CD4-positive, CD25-positive, alpha-beta regulatory T cell (primary cell): ENCODE data around the gene ANGPTL4. TPM values are rescaled to one million over a fixed set of nuclear protein-coding genes. Genes with fewer than 3 reads are reported as not detected.
"Not testable (repeated sequence)": the region's sequence is repeated elsewhere in the genome, so short reads cannot be mapped to it uniquely, and the experiment has no call there.

Experiments used
- ATAC-seq, 2 donors: fragments of 150-1000 bp; cut with Tn5 transposase; one replicate each; pipeline ENCODE4 v1.10.0; 2021; ENCODE audit warnings: low read depth in 2 of 2, moderate number of reproducible peaks in 2 of 2, moderate library complexity in 1 of 2
- DNase-seq, 3 donors: peaks; one replicate each; pipeline versions ENCODE4 v3.0.0 to v3.0.0-alpha.2; 2012 to 2022; ENCODE audit warnings: mixed read lengths in 1 of 3
- H3K27ac ChIP-seq: one replicate; pipeline ENCODE4 v1.7.0; 2013; ENCODE audit warnings: mild to moderate bottlenecking, low read length; ENCODE audit not compliant: insufficient read depth, poor library complexity, severe bottlenecking
- H3K27me3 ChIP-seq: one replicate; pipeline ENCODE4 v1.7.0; 2013; ENCODE audit warnings: low read length; ENCODE audit not compliant: control insufficient read depth, insufficient read depth
- H3K36me3 ChIP-seq: one replicate; pipeline ENCODE4 v1.7.0; 2013; ENCODE audit warnings: mild to moderate bottlenecking, low read length, moderate library complexity; ENCODE audit not compliant: control insufficient read depth, insufficient read depth
- H3K4me1 ChIP-seq: 2 replicates; pipeline ENCODE4 v1.7.0; 2013; ENCODE audit warnings: mild to moderate bottlenecking, low read length; ENCODE audit not compliant: insufficient read depth, control insufficient read depth, poor library complexity, severe bottlenecking
- H3K4me3 ChIP-seq: one replicate; pipeline ENCODE4 v1.7.0; 2013; ENCODE audit warnings: low read depth, mild to moderate bottlenecking, low read length, moderate library complexity
- H3K9me3 ChIP-seq, 2 experiments: 1 replicate in 1 of 2; 2 replicates in 1 of 2; pipeline ENCODE4 v1.7.0; 2013; ENCODE audit warnings: low read length in 2 of 2, mild to moderate bottlenecking in 1 of 2, moderate library complexity in 1 of 2; ENCODE audit not compliant: control insufficient read depth in 2 of 2
- H3K27ac Mint-ChIP-seq, 3 donors: one replicate each; pipeline ENCODE4 v1.8.0; 2020 to 2022; ENCODE audit warnings: mild to moderate bottlenecking in 3 of 3, mixed read lengths in 3 of 3, moderate library complexity in 2 of 3
- H3K27me3 Mint-ChIP-seq: one replicate; pipeline ENCODE4 v1.8.0; 2022; ENCODE audit warnings: mild to moderate bottlenecking, mixed read lengths
- H3K36me3 Mint-ChIP-seq: one replicate; pipeline ENCODE4 v1.8.0; 2020; ENCODE audit warnings: mixed read lengths
- H3K4me1 Mint-ChIP-seq, 4 donors: one replicate each; pipeline ENCODE4 v1.8.0; 2020 to 2022; ENCODE audit warnings: mixed read lengths in 4 of 4, mild to moderate bottlenecking in 1 of 4
- H3K4me3 Mint-ChIP-seq, 4 donors: one replicate each; pipeline ENCODE4 v1.8.0; 2020 to 2022; ENCODE audit warnings: mild to moderate bottlenecking in 4 of 4, mixed read lengths in 4 of 4, moderate library complexity in 3 of 4
- H3K9me3 Mint-ChIP-seq, 7 donors: one replicate each; pipeline ENCODE4 v1.8.0; 2020 to 2022; ENCODE audit warnings: mixed read lengths in 7 of 7, mild to moderate bottlenecking in 3 of 7, moderate library complexity in 2 of 7
- polyA plus RNA-seq, 4 donors: library from polyadenylated mRNA; unstranded; fragments of 300-500 nt; fragmentation: Illumina TruSeq; gene quantifications; one replicate each; pipeline ENCODE4 v1.2.3, GENCODE V29; 2021
- total RNA-seq: library from RNA; stranded (reverse); gene quantifications from one replicate; pipeline ENCODE4 v1.2.3, GENCODE V29; 2022

The ANGPTL4 gene
- total and polyA plus RNA-seq, 5 donors from 2014 or later = not detected

DNA sequence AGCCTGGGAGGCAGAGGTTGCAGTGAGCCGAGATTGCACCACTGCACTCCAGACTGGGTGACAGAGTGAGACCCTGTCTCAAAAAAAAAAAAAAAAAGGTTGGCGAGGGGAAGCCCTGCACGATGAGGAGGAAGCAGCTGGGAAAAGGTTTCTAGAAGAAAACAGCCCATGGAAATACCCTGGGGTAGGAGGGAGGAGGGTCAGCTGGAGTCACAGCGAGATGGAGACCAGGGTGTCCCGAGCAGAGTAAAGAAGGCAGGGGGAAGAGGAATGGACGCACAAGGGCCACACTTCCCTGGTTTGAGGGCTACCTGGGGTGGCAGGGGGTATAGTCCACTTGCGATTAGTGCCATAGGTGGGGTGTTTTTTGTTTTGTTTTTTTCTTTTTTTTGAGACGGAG, 27.3 kb upstream of the ANGPTL4 start:
- Histone ChIP-seq H3K36me3 (no peaks in the 10 kb centered on the region), H3K27me3 (no peaks in the 10 kb centered on the region), H3K4me3 (no peak overlapping the region), H3K9me3 (no peaks in the 10 kb centered on the region), H3K4me1 (peaks cover 20% of the 10 kb centered on the region), H3K27ac (no peak overlapping the region)
- H3K36me3 Mint-ChIP-seq = peaks cover 3% of the 10 kb centered on the region
- no peak overlapping the region for H3K27ac Mint-ChIP-seq
- ATAC-seq (no peak), DNase-seq (no peak)
- H3K4me3 Mint-ChIP-seq = no peak overlapping the region
- peaks cover 0 to 4% (median 0%) of the 10 kb centered on the region in 7 donors for H3K9me3 Mint-ChIP-seq
- H3K4me1 Mint-ChIP-seq = peaks cover 0 to 11% (median 7%) of the 10 kb centered on the region in 4 donors
- H3K27me3 Mint-ChIP-seq = peaks cover 38% of the 10 kb centered on the region

DNA sequence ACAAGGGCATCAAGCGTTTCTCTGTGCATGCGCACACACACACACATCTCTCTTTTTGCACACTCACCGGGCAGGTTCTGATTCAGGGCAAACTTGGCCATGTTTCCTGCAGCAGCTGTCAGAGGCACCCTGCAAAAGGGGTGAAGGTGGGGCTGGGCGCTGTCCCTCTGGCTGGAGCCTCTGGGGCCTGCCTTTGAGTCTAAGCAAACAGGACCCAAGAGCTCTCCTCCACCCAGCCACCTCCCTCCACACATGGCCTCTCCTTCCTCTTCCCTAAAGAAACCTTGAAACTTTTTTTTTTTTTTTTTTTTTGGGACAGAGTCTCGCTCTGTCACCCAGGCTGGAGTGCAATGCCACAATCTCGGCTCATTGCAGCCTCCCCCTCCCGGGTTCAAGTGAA, 26.2 kb upstream of the ANGPTL4 start:
- peaks cover 0 to 4% (median 0%) of the 10 kb centered on the region in 7 donors for H3K9me3 Mint-ChIP-seq
- Histone ChIP-seq H3K36me3 (no peaks in the 10 kb centered on the region), H3K4me3 (no peak overlapping the region), H3K27me3 (no peaks in the 10 kb centered on the region), H3K4me1 (peaks cover 27% of the 10 kb centered on the region), H3K9me3 (no peaks in the 10 kb centered on the region), H3K27ac (no peak overlapping the region)
- no peak overlapping the region for H3K27ac Mint-ChIP-seq
- peaks cover 0 to 16% (median 9%) of the 10 kb centered on the region in 4 donors for H3K4me1 Mint-ChIP-seq
- DNase-seq (no peak), ATAC-seq (no peak)
- H3K4me3 Mint-ChIP-seq = no peak overlapping the region
- peaks cover 41% of the 10 kb centered on the region for H3K27me3 Mint-ChIP-seq
- peaks cover 3% of the 10 kb centered on the region for H3K36me3 Mint-ChIP-seq

DNA sequence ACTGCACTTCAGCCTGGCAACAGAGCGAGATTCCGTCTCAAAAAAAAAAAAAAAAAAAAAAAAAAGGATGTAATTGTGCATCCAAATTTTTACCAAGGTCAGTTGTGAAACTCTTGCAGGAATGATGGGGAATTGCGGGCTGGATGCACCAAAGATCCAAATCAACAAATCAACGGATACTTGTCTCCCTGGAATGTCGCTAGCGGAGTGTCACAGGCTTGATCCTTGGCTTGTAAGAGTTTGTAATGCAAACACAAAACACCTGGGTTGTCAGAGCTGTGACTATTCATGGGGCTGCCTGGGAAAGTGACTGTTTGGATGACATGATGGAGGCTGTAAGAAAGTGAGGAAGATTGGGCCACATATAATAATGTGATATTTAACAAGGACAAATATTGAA, 25.1 kb upstream of the ANGPTL4 start:
- no peak overlapping the region for H3K27ac ChIP-seq
- H3K9me3 ChIP-seq = no peaks in the 10 kb centered on the region
- peaks cover 37% of the 10 kb centered on the region for H3K4me1 ChIP-seq
- Mint-ChIP-seq H3K9me3 (peaks cover 0 to 6% (median 0%) of the 10 kb centered on the region in 7 donors), H3K27ac (no peak overlapping the region), H3K4me1 (peaks cover 0 to 21% (median 10%) of the 10 kb centered on the region in 4 donors), H3K27me3 (peaks cover 44% of the 10 kb centered on the region), H3K36me3 (peaks cover 3% of the 10 kb centered on the region), H3K4me3 (no peak overlapping the region)
- ATAC-seq (no peak), DNase-seq (no peak)
- no peaks in the 10 kb centered on the region for H3K36me3 ChIP-seq
- H3K4me3 ChIP-seq = no peak overlapping the region
- H3K27me3 ChIP-seq = no peaks in the 10 kb centered on the region

- ATAC-seq (no peak), DNase-seq (no peak)
- Mint-ChIP-seq H3K36me3 (peaks cover 3% of the 10 kb centered on the region), H3K4me1 (peaks cover 0 to 23% (median 11%) of the 10 kb centered on the region in 4 donors), H3K27me3 (peaks cover 50% of the 10 kb centered on the region), H3K4me3 (peak overlapping the region in 1 of 4 donors; percentile 66), H3K27ac (no peak overlapping the region), H3K9me3 (peaks cover 0 to 6% (median 0%) of the 10 kb centered on the region in 7 donors)
- H3K4me3 ChIP-seq = no peak overlapping the region
- H3K27me3 ChIP-seq = no peaks in the 10 kb centered on the region
- H3K4me1 ChIP-seq = peaks cover 23% of the 10 kb centered on the region
- no peaks in the 10 kb centered on the region for H3K9me3 ChIP-seq
- H3K27ac ChIP-seq = no peak overlapping the region
- no peaks in the 10 kb centered on the region for H3K36me3 ChIP-seq
These were observed 23.4 kb upstream of the ANGPTL4 start for GRCh38 chr19:8340341-8341096.

GRCh38 chr19:8341504-8341903, 22.5 kb upstream of the ANGPTL4 start:
- not testable (repeated sequence) for H3K9me3 ChIP-seq, H3K36me3 ChIP-seq, H3K4me3 ChIP-seq, H3K27ac ChIP-seq, DNase-seq, H3K27me3 ChIP-seq, H3K36me3 Mint-ChIP-seq, H3K9me3 Mint-ChIP-seq, ATAC-seq
- Mint-ChIP-seq H3K27ac (peak overlapping the region in 2 of 3 donors; percentile 43 to 73), H3K4me3 (peak overlapping the region; percentile 29 to 77 (median 64)), H3K4me1 (peaks cover 0 to 18% (median 9%) of the 10 kb centered on the region in 4 donors), H3K27me3 (peaks cover 41% of the 10 kb centered on the region)
- H3K4me1 ChIP-seq = peaks cover 17% of the 10 kb centered on the region

DNA sequence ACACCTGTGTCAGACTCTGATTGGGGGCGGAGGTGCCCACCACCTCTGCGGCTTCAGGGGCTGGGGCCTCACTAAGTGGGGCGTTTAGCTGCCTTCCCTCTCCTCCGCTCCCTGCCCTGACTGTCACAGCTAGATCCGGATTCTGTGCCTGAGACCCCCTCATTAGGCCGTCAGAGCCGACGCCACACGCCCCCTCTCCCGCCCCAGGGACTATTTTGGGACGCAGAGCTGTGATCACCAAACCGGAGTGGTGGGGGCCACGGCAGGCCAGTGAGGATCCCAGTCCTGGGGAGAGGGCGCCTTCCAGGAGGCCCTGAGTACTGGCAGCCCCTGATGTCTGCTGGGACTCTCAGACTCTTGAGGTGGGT, 21.7 kb upstream of the ANGPTL4 start:
- H3K4me3 Mint-ChIP-seq = peak overlapping the region; percentile 46 to 77 (median 64)
- H3K9me3 ChIP-seq = no peaks in the 10 kb centered on the region
- no peak overlapping the region for H3K27ac Mint-ChIP-seq
- ATAC-seq = no peak
- peaks cover 0 to 4% (median 0%) of the 10 kb centered on the region in 7 donors for H3K9me3 Mint-ChIP-seq
- H3K4me3 ChIP-seq = no peak overlapping the region
- peaks cover 17% of the 10 kb centered on the region for H3K4me1 ChIP-seq
- H3K27me3 ChIP-seq = no peaks in the 10 kb centered on the region
- H3K4me1 Mint-ChIP-seq = peaks cover 0 to 18% (median 9%) of the 10 kb centered on the region in 4 donors
- no peak overlapping the region for H3K27ac ChIP-seq
- H3K27me3 Mint-ChIP-seq = peaks cover 38% of the 10 kb centered on the region
- DNase-seq = no peak
- H3K36me3 Mint-ChIP-seq = peaks cover 3% of the 10 kb centered on the region
- H3K36me3 ChIP-seq = no peaks in the 10 kb centered on the region

GRCh38 chr19:8342684-8343482, 21.1 kb upstream of the ANGPTL4 start, which contains the start of gene KANK3:
Gene KANK3 (minus strand): TSS chr19:8343262. CDS start chr19:8337828, 5,434 bp downstream.
- Histone ChIP-seq H3K36me3 (no peaks in the 10 kb centered on the region), H3K9me3 (no peaks in the 10 kb centered on the region), H3K27me3 (no peaks in the 10 kb centered on the region), H3K4me1 (peaks cover 17% of the 10 kb centered on the region), H3K27ac (no peak within 1 kb of the TSS), H3K4me3 (peak within 1 kb of the TSS; percentile 37)
- Mint-ChIP-seq H3K9me3 (peaks cover 0 to 4% (median 0%) of the 10 kb centered on the region in 7 donors), H3K27ac (peak within 1 kb of the TSS in 1 of 3 donors; percentile 42), H3K27me3 (peaks cover 34% of the 10 kb centered on the region), H3K4me1 (peaks cover 0 to 18% (median 9%) of the 10 kb centered on the region in 4 donors), H3K4me3 (peak within 1 kb of the TSS; percentile 78 to 93 (median 87)), H3K36me3 (peaks cover 3% of the 10 kb centered on the region)
- DNase-seq (peak; percentile 82 to 97 (median 86)), ATAC-seq (peak; percentile 99 to 100)
